ENCODE measurements around the gene GSTM5.
"Not testable (repeated sequence)": the region's sequence is repeated elsewhere in the genome, so short reads cannot be mapped to it uniquely, and the experiment has no call there.

GSTM5 gene

GRCh38 chr1:109739738-109740614, 27.9 kb downstream of the GSTM5 start:
- peak; percentile 48 to 55 for DNase-seq (ENCODE audit: low read depth in 1 of 2, low spot score in 1 of 2)
- Histone ChIP-seq H3K27ac (replicated peaks) (no peak overlapping the region), H3K4me3 (replicated peaks; ENCODE audit: insufficient read depth, low read length) (peak overlapping the region; percentile 60), H3K27me3 (ENCODE audit: insufficient read depth, poor library complexity, severe bottlenecking) (peaks cover 4% of the 10 kb centered on the region)
- TF ChIP-seq GABPA (IDR thresholded peaks at IDR 0.05; ENCODE audit: low read depth) (no peak), POLR2AphosphoS5 (IDR thresholded peaks at IDR 0.05; ENCODE audit: low read depth) (no peak), REST (IDR thresholded peaks at IDR 0.05; ENCODE audit: insufficient replicate concordance, low read depth) (no peak), SPI1 (IDR thresholded peaks at IDR 0.05; ENCODE audit: borderline replicate concordance, low read depth) (no peak)
- TF ChIP-seq, protein P1, sequence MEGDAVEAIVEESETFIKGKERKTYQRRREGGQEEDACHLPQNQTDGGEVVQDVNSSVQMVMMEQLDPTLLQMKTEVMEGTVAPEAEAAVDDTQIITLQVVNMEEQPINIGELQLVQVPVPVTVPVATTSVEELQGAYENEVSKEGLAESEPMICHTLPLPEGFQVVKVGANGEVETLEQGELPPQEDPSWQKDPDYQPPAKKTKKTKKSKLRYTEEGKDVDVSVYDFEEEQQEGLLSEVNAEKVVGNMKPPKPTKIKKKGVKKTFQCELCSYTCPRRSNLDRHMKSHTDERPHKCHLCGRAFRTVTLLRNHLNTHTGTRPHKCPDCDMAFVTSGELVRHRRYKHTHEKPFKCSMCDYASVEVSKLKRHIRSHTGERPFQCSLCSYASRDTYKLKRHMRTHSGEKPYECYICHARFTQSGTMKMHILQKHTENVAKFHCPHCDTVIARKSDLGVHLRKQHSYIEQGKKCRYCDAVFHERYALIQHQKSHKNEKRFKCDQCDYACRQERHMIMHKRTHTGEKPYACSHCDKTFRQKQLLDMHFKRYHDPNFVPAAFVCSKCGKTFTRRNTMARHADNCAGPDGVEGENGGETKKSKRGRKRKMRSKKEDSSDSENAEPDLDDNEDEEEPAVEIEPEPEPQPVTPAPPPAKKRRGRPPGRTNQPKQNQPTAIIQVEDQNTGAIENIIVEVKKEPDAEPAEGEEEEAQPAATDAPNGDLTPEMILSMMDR (IDR thresholded peaks at IDR 0.05; ENCODE audit: insufficient read depth, low read length) = no peak

- Histone ChIP-seq H3K27ac (replicated peaks) (no peak within 1 kb of the TSS), H3K4me3 (replicated peaks; ENCODE audit: insufficient read depth, low read length) (peak within 1 kb of the TSS; percentile 60), H3K27me3 (ENCODE audit: insufficient read depth, poor library complexity, severe bottlenecking) (peaks cover 4% of the 10 kb centered on the region)
- TF ChIP-seq REST (IDR thresholded peaks at IDR 0.05; ENCODE audit: insufficient replicate concordance, low read depth) (no peak), POLR2AphosphoS5 (IDR thresholded peaks at IDR 0.05; ENCODE audit: low read depth) (no peak), SPI1 (IDR thresholded peaks at IDR 0.05; ENCODE audit: borderline replicate concordance, low read depth) (no peak), GABPA (IDR thresholded peaks at IDR 0.05; ENCODE audit: low read depth) (no peak)
- TF ChIP-seq, protein P1 (IDR thresholded peaks at IDR 0.05; ENCODE audit: insufficient read depth, low read length) = no peak
- DNase-seq (ENCODE audit: low read depth in 1 of 2, low spot score in 1 of 2) = no peak
These were observed 28.7 kb downstream of the GSTM5 start, which contains the start of gene GSTM3 for GRCh38 chr1:109740615-109741373. Gene GSTM3 (minus strand): TSS chr1:109741038. CDS start chr1:109740287, 751 bp downstream.

GRCh38 chr1:109748311-109748710, 36.3 kb downstream of the GSTM5 start:
- not testable (repeated sequence) for H3K4me3 ChIP-seq (replicated peaks; ENCODE audit: insufficient read depth, low read length); H3K27ac ChIP-seq (replicated peaks); DNase-seq (ENCODE audit: low read depth in 1 of 2, low spot score in 1 of 2); H3K27me3 ChIP-seq (ENCODE audit: insufficient read depth, poor library complexity, severe bottlenecking)

DNA sequence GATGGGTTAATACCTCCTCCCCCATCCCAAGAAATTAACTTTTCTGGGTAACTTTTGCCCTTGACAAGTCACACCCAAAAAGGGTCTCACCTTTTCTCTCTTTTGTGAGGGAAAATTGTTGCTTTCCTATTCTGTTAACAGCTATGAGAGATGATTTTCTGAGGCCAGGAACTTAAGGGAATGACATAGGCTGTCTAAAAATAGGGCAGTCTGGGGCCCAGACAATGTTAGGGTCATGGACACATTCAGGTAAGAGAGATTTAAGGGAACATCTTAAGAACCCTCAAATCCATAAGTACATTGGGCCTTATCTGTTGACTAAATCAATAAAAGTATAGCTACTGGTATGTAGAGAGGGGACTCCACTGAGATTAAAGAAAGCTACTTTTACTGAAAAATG, 37.2 kb downstream of the GSTM5 start:
- no peak for DNase-seq (ENCODE audit: low read depth in 1 of 2, low spot score in 1 of 2)

More for the DNA sequence above, 37.2 kb downstream of the GSTM5 start:
- no peaks in the 10 kb centered on the region for H3K27me3 ChIP-seq (ENCODE audit: insufficient read depth, poor library complexity, severe bottlenecking)
- no peak overlapping the region for H3K27ac ChIP-seq (replicated peaks)
- H3K4me3 ChIP-seq (replicated peaks; ENCODE audit: insufficient read depth, low read length) = no peak overlapping the region
- no peak for TF ChIP-seq REST (IDR thresholded peaks at IDR 0.05; ENCODE audit: insufficient replicate concordance, low read depth)
- no peak for TF ChIP-seq GABPA (IDR thresholded peaks at IDR 0.05; ENCODE audit: low read depth)
- TF ChIP-seq SPI1 (IDR thresholded peaks at IDR 0.05; ENCODE audit: borderline replicate concordance, low read depth) = no peak
- TF ChIP-seq POLR2AphosphoS5 (IDR thresholded peaks at IDR 0.05; ENCODE audit: low read depth) = no peak
- TF ChIP-seq, protein P1 (IDR thresholded peaks at IDR 0.05; ENCODE audit: insufficient read depth, low read length) = no peak
